Transverse colon (tissue), 4 donors: ENCODE results near the gene DAB2IP. TPM values are rescaled to one million over a fixed set of nuclear protein-coding genes. Genes with fewer than 3 reads are reported as not detected.
"Not testable (repeated sequence)": the region's sequence is repeated elsewhere in the genome, so short reads cannot be mapped to it uniquely, and the experiment has no call there.

ENCODE experiments used
- DNase-seq: peaks from one replicate; pipeline ENCODE4 v3.0.0-alpha.2; 2019
- H3K27ac ChIP-seq, 4 donors: fragments of 200-600 bp; sonication (generic); 2 replicates each; pipeline ENCODE4 v1.5.1; 2016 to 2018; ENCODE audit warnings: inconsistent platforms in 4 of 4
- H3K27me3 ChIP-seq: fragments of 200-600 bp; sonication (generic); 2 replicates; pipeline ENCODE4 v1.5.1; 2017; ENCODE audit warnings: inconsistent platforms
- H3K36me3 ChIP-seq, 4 donors: fragments of 200-600 bp; sonication (generic); 2 replicates each; pipeline ENCODE4 v1.5.1; 2017 to 2019; ENCODE audit warnings: inconsistent platforms in 4 of 4
- H3K4me1 ChIP-seq, 4 donors: fragments of 200-600 bp; sonication (generic); 2 replicates each; pipeline ENCODE4 v1.5.1; 2017 to 2020; ENCODE audit warnings: inconsistent platforms in 4 of 4
- H3K4me3 ChIP-seq, 4 donors: fragments of 200-600 bp; sonication (generic); 1 replicate in 1 of 4; 2 replicates in 3 of 4; pipeline versions ENCODE4 v1.5.1 to v1.6.1; 2017 to 2019; ENCODE audit warnings: inconsistent platforms in 4 of 4
- H3K9me3 ChIP-seq, 2 donors: fragments of 200-600 bp; sonication (generic); 2 replicates each; pipeline ENCODE4 v1.5.1; 2017 to 2019; ENCODE audit warnings: inconsistent platforms in 2 of 2
- CTCF ChIP-seq, 5 experiments: fragments of 200-600 bp in 3 of 5; fragments of 450-650 bp in 2 of 5; sonication (generic) in 3 of 5; IDR thresholded peaks; 1 replicate in 2 of 5; 2 replicates in 3 of 5; pipeline ENCODE4 v1.5.1; 2016 to 2017; ENCODE audit warnings: antibody characterized with exemption in 5 of 5, inconsistent platforms in 3 of 5, mild to moderate bottlenecking in 2 of 5, moderate library complexity in 1 of 5
- EP300 ChIP-seq: sonication (generic); formaldehyde crosslinking; IDR thresholded peaks from one replicate; pipeline ENCODE4 v1.6.1; 2017; ENCODE audit warnings: antibody characterized with exemption, low read depth
- POLR2A ChIP-seq: fragments of 450-650 bp; IDR thresholded peaks from one replicate; pipeline ENCODE4 v1.6.1; 2016; ENCODE audit warnings: antibody characterized with exemption, mild to moderate bottlenecking, moderate library complexity
- POLR2AphosphoS5 ChIP-seq, 3 donors: sonication (generic); formaldehyde crosslinking; IDR thresholded peaks; one replicate each; pipeline ENCODE4 v1.6.1; 2016; ENCODE audit warnings: antibody characterized with exemption in 3 of 3
- WGBS, 2 donors: methylation state at CpG; one replicate each; pipeline ENCODE4 v1.1.5; 2018; ENCODE audit warnings: low coverage in 1 of 2; 5-methylcytosine and 5-hydroxymethylcytosine counted together
- in situ Hi-C, 4 donors: fragments of 200-750 bp; cut with MboI; loops; one replicate each; pipeline versions ENCODE4 v1.15.0 to v1.15.1; 2017; ENCODE audit warnings: low sequenced_read_pairs in 3 of 4, low pct_ligation_motif_present in 1 of 4, low pct_unique_long_range_greater_than_20kb in 1 of 4
- intact Hi-C: fragments of 100-400 bp; cut with DNase I; formaldehyde crosslinking; loops from one replicate; pipeline ENCODE4 v1.15.1; 2023; ENCODE audit warnings: low total_unique reads
- total RNA-seq, 4 donors: library from RNA; depleted of rRNA; stranded (reverse); fragments of >200 nt; gene quantifications; one replicate each; pipeline ENCODE4 v1.1.0, GENCODE V29; 2016

Gene DAB2IP
- total RNA-seq, 4 donors from 2014 or later: 84.2 to 159 (median 90.7) TPM

DNA sequence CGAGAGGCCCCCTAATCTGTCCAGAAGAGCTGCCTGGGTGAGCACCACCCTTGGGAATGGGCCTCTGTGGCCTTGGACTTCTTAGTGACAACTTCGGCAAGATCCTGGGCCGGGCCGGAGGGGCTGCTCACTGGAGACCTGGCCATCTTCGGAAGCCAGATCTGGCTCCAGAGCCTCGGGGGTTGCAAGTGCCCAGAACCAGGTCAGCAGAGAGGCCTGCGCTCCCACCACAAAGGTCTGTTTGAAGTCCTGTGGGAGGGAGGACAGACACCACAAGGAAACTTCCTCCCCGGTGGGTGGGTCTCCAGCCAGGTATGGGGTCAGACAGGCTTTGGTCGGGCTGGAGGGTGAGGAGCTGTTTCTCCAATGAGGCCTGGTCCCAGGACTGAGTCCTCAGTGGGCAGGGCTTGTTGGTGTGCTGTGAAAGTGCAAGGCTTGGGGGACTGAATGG, 86.1 kb downstream of the DAB2IP start:
- H3K4me3 ChIP-seq: peak overlapping the region in 3 of 4 donors; percentile 33 to 49 (median 40)
- intact Hi-C loops (no loop called here), in situ Hi-C loops (no loop called here)
- H3K27ac ChIP-seq: peak overlapping the region; percentile 91 to 93 (median 92)
- DNase-seq: no peak
- H3K4me1 ChIP-seq: peaks cover 65 to 94% (median 93%) of the 10 kb centered on the region in 4 donors
- H3K9me3 ChIP-seq: no peaks in the 10 kb centered on the region
- no peaks in the 10 kb centered on the region for H3K27me3 ChIP-seq
- 55% methylated on average over 3 of the region's 9 CpGs; no CpG with 5 or more reads in 1 of the 2 donors for WGBS, 2 donors
- TF ChIP-seq POLR2AphosphoS5 (IDR thresholded peaks at IDR 0.05): no peak
- H3K36me3 ChIP-seq: no peaks in the 10 kb centered on the region

DNA sequence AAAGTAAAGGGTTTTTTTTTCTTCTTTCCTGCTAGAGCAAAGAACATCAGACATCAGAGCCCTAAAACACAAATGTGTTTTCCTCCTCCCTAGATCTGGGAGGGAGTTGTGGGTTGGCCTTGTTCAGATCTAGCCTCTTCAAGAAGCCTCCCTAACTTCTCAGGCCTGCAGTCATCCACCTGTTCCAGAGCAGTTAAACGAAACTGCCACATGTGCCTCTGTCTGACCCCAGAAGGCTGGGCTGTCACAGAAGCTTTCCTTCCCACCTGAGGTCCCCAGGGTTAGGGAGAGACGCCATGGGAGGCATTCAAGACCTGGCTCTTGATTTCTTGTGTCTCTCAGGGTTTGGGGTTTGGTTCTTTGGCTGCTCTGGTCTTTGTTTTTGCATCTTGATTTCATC, 87.0 kb downstream of the DAB2IP start:
- intact Hi-C loops (no loop called here), in situ Hi-C loops (no loop called here)
- Histone ChIP-seq H3K27me3 (no peaks in the 10 kb centered on the region), H3K4me3 (peak overlapping the region in 3 of 4 donors; percentile 33 to 49 (median 40)), H3K9me3 (no peaks in the 10 kb centered on the region), H3K27ac (peak overlapping the region; percentile 91 to 93 (median 92)), H3K36me3 (no peaks in the 10 kb centered on the region), H3K4me1 (peaks cover 71 to 94% (median 92%) of the 10 kb centered on the region in 4 donors)
- TF ChIP-seq CTCF (IDR thresholded peaks at IDR 0.05): no peak
- TF ChIP-seq POLR2AphosphoS5 (IDR thresholded peaks at IDR 0.05): no peak
- TF ChIP-seq EP300: no peak
- no peak for TF ChIP-seq POLR2A
- no peak for DNase-seq
- WGBS, 2 donors: 32% methylated on average over 2 of the region's 2 CpGs; no CpG with 5 or more reads in 1 of the 2 donors

DNA sequence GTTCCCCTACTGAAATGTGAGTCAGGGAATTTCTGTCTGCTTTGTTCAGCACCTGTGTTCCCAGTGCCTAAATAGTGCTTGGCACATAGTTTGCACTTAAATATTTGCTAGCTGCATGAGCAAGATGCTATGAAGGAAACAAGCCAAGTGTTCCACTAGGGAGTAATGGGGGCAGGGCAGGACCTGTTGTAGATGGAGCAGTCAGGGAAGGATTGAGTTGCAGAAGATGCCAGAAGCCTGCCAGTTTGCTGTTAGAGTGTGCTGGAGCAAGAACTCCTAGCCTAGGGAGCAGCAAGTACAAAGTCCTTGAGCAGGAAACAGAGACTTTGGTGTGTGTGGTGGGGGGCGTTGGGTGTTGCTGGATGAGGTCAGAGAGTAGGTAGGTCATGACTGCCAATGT, 87.5 kb downstream of the DAB2IP start:
- no peaks in the 10 kb centered on the region for H3K36me3 ChIP-seq
- 0 to 29% methylated on average over 1 of the region's 1 CpG for WGBS, 2 donors
- peak overlapping the region in 2 of 4 donors; percentile 0 to 49 for H3K4me3 ChIP-seq
- H3K27ac ChIP-seq: peak overlapping the region; percentile 91 to 93 (median 92)
- peaks cover 73 to 92% (median 91%) of the 10 kb centered on the region in 4 donors for H3K4me1 ChIP-seq
- peak; percentile 46 for DNase-seq
- in situ Hi-C loops (no loop called here), intact Hi-C loops (no loop called here)
- no peaks in the 10 kb centered on the region for H3K27me3 ChIP-seq
- no peaks in the 10 kb centered on the region for H3K9me3 ChIP-seq
- TF ChIP-seq EP300 (no peak), POLR2A (peak; percentile 31), CTCF (IDR thresholded peaks at IDR 0.05) (no peak), POLR2AphosphoS5 (IDR thresholded peaks at IDR 0.05) (peak in 1 of 3 donors; percentile 23)

- DNase-seq: no peak
- WGBS, 2 donors: 42 to 62% methylated on average over 3 to 7 of the region's 7 CpGs
- in situ Hi-C loops (no loop called here), intact Hi-C loops (no loop called here)
- Histone ChIP-seq H3K4me3 (peak overlapping the region in 1 of 4 donors; percentile 49), H3K36me3 (no peaks in the 10 kb centered on the region), H3K4me1 (peaks cover 77 to 93% (median 93%) of the 10 kb centered on the region in 4 donors), H3K9me3 (no peaks in the 10 kb centered on the region), H3K27me3 (no peaks in the 10 kb centered on the region), H3K27ac (peak overlapping the region; percentile 91 to 93 (median 92))
- TF ChIP-seq EP300: no peak
- TF ChIP-seq POLR2AphosphoS5 (IDR thresholded peaks at IDR 0.05): no peak
Observed at GRCh38 chr9:121739971-121740370, 88.5 kb downstream of the DAB2IP start.

DNA sequence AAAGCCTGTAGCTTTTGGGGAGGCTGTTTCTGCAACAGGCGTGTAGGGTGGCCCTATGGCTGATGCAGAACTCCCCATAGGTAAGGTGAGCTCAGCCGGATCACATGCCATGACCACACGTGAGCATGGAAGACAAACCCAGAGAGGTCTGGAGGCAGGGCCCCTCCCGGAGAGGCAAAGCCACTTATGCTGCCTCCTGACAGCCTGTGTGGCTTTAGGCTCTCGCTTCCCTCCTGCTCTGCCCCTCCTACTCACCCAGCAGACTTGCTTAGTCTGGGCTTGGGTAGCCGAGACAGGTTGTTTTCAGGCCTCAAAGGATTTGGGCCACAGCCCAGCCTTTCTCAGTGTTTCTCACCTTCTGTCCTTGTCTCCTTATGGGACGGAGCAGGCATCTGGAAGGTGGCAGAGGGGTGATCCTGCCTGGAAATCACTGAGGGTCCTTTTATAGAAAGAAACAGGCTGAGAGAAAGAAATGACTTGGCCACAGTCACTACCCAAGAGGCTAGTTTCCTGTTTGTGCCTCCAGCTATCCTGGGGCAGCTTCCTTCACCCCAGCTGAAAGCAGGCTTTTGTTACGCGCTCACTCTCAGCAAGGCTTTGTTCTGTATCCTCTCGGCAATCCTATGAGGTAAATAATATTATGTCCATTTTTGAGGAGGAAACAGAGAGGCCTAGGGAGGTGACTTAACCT, 89.9 kb downstream of the DAB2IP start:
- Histone ChIP-seq H3K4me1 (peaks cover 75 to 94% (median 88%) of the 10 kb centered on the region in 4 donors), H3K9me3 (no peaks in the 10 kb centered on the region), H3K4me3 (no peak overlapping the region), H3K27ac (peak overlapping the region; percentile 91 to 93 (median 92)), H3K27me3 (no peaks in the 10 kb centered on the region), H3K36me3 (no peaks in the 10 kb centered on the region)
- DNase-seq: no peak
- in situ Hi-C loops: no loop called here
- TF ChIP-seq EP300 (no peak), CTCF (IDR thresholded peaks at IDR 0.05) (no peak), POLR2AphosphoS5 (IDR thresholded peaks at IDR 0.05) (no peak), POLR2A (no peak)
- intact Hi-C loops: no loop called here
- 63 to 77% methylated on average over 3 to 10 of the region's 10 CpGs for WGBS, 2 donors

- WGBS, 2 donors: 67 to 74% methylated on average over 1 to 4 of the region's 4 CpGs
- H3K36me3 ChIP-seq, H3K9me3 ChIP-seq, in situ Hi-C loops, intact Hi-C loops, H3K4me3 ChIP-seq, DNase-seq, H3K27me3 ChIP-seq: not testable (repeated sequence)
- Histone ChIP-seq H3K27ac (peak overlapping the region; percentile 91 to 93 (median 92)), H3K4me1 (peaks cover 71 to 94% (median 84%) of the 10 kb centered on the region in 4 donors)
Observed at GRCh38 chr9:121741919-121742283, 90.5 kb downstream of the DAB2IP start.
